Measurements from ENCODE around the gene MAPK8IP1.
"Not testable (repeated sequence)": the region's sequence is repeated elsewhere in the genome, so short reads cannot be mapped to it uniquely, and the experiment has no call there.

Gene MAPK8IP1

GRCh38 chr11:45885274-45885920, at the start of gene MAPK8IP1:
Gene MAPK8IP1 (plus strand): TSS chr11:45885651. CDS start chr11:45885821, 170 bp downstream.
- peak within 1 kb of the TSS; percentile 93 for H3K27ac ChIP-seq
- TF ChIP-seq CTCF (conservative IDR thresholded peaks at IDR 0.05), result peak; percentile 13; the same call in 1 of the 2 replicates

- no peak for TF ChIP-seq CTCF (conservative IDR thresholded peaks at IDR 0.05)
- H3K27ac ChIP-seq, result no peak overlapping the region
Measured at GRCh38 chr11:45839204-45839603, 46.2 kb upstream of the MAPK8IP1 start.

GRCh38 chr11:45840251-45840650, 45.2 kb upstream of the MAPK8IP1 start:
- not testable (repeated sequence) for H3K27ac ChIP-seq

GRCh38 chr11:45843158-45843924, 42.1 kb upstream of the MAPK8IP1 start:
- peak; percentile 96 for TF ChIP-seq CTCF (conservative IDR thresholded peaks at IDR 0.05)
- peak overlapping the region; percentile 85 for H3K27ac ChIP-seq

- TF ChIP-seq CTCF (conservative IDR thresholded peaks at IDR 0.05), result no peak
- peak overlapping the region; percentile 83; the same call in 1 of the 2 replicates for H3K27ac ChIP-seq
Measured at GRCh38 chr11:45844822-45845578, 40.5 kb upstream of the MAPK8IP1 start.

GRCh38 chr11:45846174-45846675, 39.2 kb upstream of the MAPK8IP1 start:
- H3K27ac ChIP-seq, result peak overlapping the region; percentile 83

More at GRCh38 chr11:45846174-45846675, 39.2 kb upstream of the MAPK8IP1 start:
- TF ChIP-seq CTCF (conservative IDR thresholded peaks at IDR 0.05), result no peak

Measured in VCaP (cell line).